MCF 10A (cell line): Measurements from ENCODE around the gene CAPS. TPM values are rescaled to one million over a fixed set of nuclear protein-coding genes. Genes with fewer than 3 reads are reported as not detected.

Experiments
- BruUV-seq: library from RNA; stranded (reverse); fragments of 400-500 nt; replicated peaks from 2 replicates; lab custom pipeline; 2021; lab: Mats Ljungman, UMichigan
- CTCF ChIA-PET: fragments of 300-600 bp; sonication (Branson Sonifier 250); formaldehyde crosslinking; extraction: SDS; loops from one replicate; lab custom pipeline; 2021; ENCODE audit warnings: antibody characterized with exemption, inconsistent platforms; lab: Yijun Ruan, JAX
- POLR2A ChIA-PET: fragments of 300-600, 350-650 bp; sonication (Branson Sonifier 250); formaldehyde crosslinking; extraction: SDS; loops from one replicate; lab custom pipeline; 2020; ENCODE audit warnings: antibody characterized with exemption, inconsistent platforms; lab: Yijun Ruan, JAX
- DNase-seq: peaks from one replicate; pipeline ENCODE4 v3.0.0-alpha.2; 2018; ENCODE audit not compliant: unreplicated experiment
- H3K27ac Mint-ChIP-seq: one replicate; pipeline ENCODE4 v1.8.0; 2022; ENCODE audit warnings: mild to moderate bottlenecking, low read depth, mixed read lengths; ENCODE audit not compliant: unreplicated experiment
- H3K27me3 Mint-ChIP-seq: one replicate; pipeline ENCODE4 v1.8.0; 2022; ENCODE audit warnings: mixed read lengths; ENCODE audit not compliant: insufficient read depth, unreplicated experiment
- H3K36me3 Mint-ChIP-seq: one replicate; pipeline ENCODE4 v1.8.0; 2022; ENCODE audit warnings: mild to moderate bottlenecking, moderate library complexity, mixed read lengths; ENCODE audit not compliant: insufficient read depth, unreplicated experiment
- H3K4me1 Mint-ChIP-seq: one replicate; pipeline ENCODE4 v1.8.0; 2022; ENCODE audit warnings: mixed read lengths; ENCODE audit not compliant: insufficient read depth, unreplicated experiment
- H3K4me3 Mint-ChIP-seq: one replicate; pipeline ENCODE4 v1.8.0; 2022; ENCODE audit warnings: mild to moderate bottlenecking, moderate library complexity, mixed read lengths; ENCODE audit not compliant: unreplicated experiment
- H3K9me3 Mint-ChIP-seq: one replicate; pipeline ENCODE4 v1.8.0; 2022; ENCODE audit warnings: mixed read lengths; ENCODE audit not compliant: unreplicated experiment
- CTCF ChIP-seq: fragments of 200-600 bp; IDR thresholded peaks from one replicate; pipeline ENCODE4 v1.8.0; 2022; ENCODE audit warnings: antibody characterized with exemption, mild to moderate bottlenecking; ENCODE audit not compliant: unreplicated experiment
- intact Hi-C: fragments of 100-400 bp; cut with micrococcal nuclease; formaldehyde crosslinking; loops from 2 replicates; pipeline ENCODE4 v1.14.1; 2022
- total RNA-seq: library from RNA; stranded (reverse); gene quantifications from 2 replicates; pipeline ENCODE4 v1.2.3, GENCODE V29; 2022

CAPS gene
- total RNA-seq, 1 experiment from 2014 or later, result 7.3 TPM

- peaks cover 38% of the 10 kb centered on the region for H3K36me3 Mint-ChIP-seq
- no peak for TF ChIP-seq CTCF
- DNase-seq, result no peak
- no TSS peak for BruUV-seq
- no peaks in the 10 kb centered on the region for H3K27me3 Mint-ChIP-seq
- H3K4me1 Mint-ChIP-seq, result no peaks in the 10 kb centered on the region
- POLR2A ChIA-PET, result interaction anchor here (0.6 to 1.1 kb wide), 3 partner anchors 9 to 558 kb away, joined by 3 to 4 read pairs (median 3); no protein-coding TSS in a partner anchor
- H3K9me3 Mint-ChIP-seq, result no peaks in the 10 kb centered on the region
- CTCF ChIA-PET, result interaction anchor here (0.7 to 3.8 kb wide), 2 partner anchors 11 to 20 kb away, joined by 3 to 24 read pairs; no protein-coding TSS in a partner anchor
- no peak overlapping the region for H3K4me3 Mint-ChIP-seq
- intact Hi-C loops, result no loop called here
- H3K27ac Mint-ChIP-seq, result no peak overlapping the region
Measured at GRCh38 chr19:5947435-5947834, 33.4 kb downstream of the CAPS start.

DNA sequence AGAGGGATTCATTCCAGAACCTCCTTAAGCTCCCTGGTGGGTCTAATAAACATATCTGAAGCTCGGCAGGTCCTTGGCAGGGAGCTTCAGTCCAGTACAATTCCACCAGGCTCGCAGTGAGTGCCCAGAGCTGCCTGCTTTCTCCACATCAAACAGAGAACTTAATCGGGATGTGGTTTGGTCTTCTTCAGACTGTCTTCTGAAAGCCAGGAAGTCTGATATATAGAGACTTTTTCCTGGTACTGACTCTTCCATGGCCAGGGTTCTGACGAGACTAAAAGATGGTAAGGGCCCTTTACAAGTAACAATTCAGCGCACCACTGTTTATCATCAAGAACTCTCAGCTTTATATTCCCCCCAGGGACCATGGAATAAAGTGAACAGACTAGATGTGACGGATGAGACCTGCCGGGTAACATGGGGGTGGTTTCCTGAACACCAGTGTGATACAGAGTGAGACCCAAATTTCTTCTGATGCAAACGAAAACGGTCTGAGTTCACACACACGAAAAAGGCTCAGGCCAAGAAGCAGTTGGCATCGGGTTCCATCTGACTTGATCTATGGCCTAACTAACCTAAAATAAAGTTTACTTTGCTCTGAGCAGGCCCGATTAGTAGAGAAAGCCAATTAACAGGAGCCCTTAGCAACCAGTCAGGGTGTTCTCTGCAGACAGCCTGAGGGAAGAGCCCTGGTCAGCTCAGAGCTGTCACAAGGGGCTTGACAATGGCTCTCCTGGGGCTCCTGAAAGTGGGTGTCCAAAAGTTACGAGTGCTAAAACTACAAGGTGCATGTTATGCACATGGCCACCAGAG lies 34.9 kb downstream of the CAPS start:
- Mint-ChIP-seq H3K4me3 (no peak overlapping the region), H3K4me1 (peaks cover 10% of the 10 kb centered on the region), H3K36me3 (peaks cover 32% of the 10 kb centered on the region), H3K27me3 (no peaks in the 10 kb centered on the region), H3K9me3 (no peaks in the 10 kb centered on the region), H3K27ac (no peak overlapping the region)
- ChIA-PET POLR2A (interaction anchor here (0.5 to 1.1 kb wide), 2 partner anchors 12 to 915 kb away, joined by 3 read pairs; no protein-coding TSS in a partner anchor), CTCF (interaction anchor here (0.6 to 3.8 kb wide), 2 partner anchors 18 to 30 kb away, joined by 5 to 24 read pairs; no protein-coding TSS in a partner anchor)
- BruUV-seq, result no TSS peak
- intact Hi-C loops, result no loop called here
- DNase-seq, result no peak
- no peak for TF ChIP-seq CTCF

GRCh38 chr19:5949792-5950305 lies 35.8 kb downstream of the CAPS start:
- ChIA-PET CTCF (interaction anchor here (1.2 to 3.8 kb wide), 2 partner anchors 18 to 146 kb away, joined by 4 to 24 read pairs; no protein-coding TSS in a partner anchor), POLR2A (no interaction called here)
- Mint-ChIP-seq H3K27me3 (no peaks in the 10 kb centered on the region), H3K4me3 (no peak overlapping the region), H3K4me1 (peaks cover 16% of the 10 kb centered on the region), H3K9me3 (no peaks in the 10 kb centered on the region), H3K27ac (no peak overlapping the region), H3K36me3 (peaks cover 32% of the 10 kb centered on the region)
- no TSS peak for BruUV-seq
- TF ChIP-seq CTCF, result no peak
- no peak for DNase-seq
- intact Hi-C loops, result no loop called here

DNA sequence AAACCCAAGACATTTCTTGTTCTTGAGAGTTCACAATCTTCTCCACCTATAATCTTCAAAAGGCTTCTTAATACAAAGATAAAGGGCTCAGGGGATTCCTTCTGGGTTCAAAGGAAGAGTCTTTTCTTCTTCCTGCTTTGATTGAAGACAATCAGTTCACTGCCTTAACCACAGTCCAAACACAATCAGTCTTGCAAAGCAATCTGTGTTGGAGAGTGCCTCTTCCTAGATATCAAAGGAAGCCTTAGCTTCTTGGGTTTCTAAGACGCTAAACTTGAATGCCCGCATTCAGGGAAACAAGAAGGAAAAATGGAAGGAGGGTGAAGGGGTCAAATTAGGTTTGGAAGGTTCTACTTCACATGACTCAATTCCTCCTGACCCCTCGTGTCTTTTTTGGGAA lies 36.7 kb downstream of the CAPS start:
- Mint-ChIP-seq H3K27me3 (no peaks in the 10 kb centered on the region), H3K36me3 (peaks cover 26% of the 10 kb centered on the region), H3K4me1 (peaks cover 16% of the 10 kb centered on the region), H3K4me3 (no peak overlapping the region), H3K9me3 (no peaks in the 10 kb centered on the region), H3K27ac (no peak overlapping the region)
- ChIA-PET POLR2A (no interaction called here), CTCF (interaction anchor here (1.2 to 3.0 kb wide), 2 partner anchors 17 to 147 kb away, joined by 4 to 13 read pairs; no protein-coding TSS in a partner anchor)
- no peak for TF ChIP-seq CTCF
- intact Hi-C loops, result no loop called here
- no TSS peak for BruUV-seq
- no peak for DNase-seq
